Muscle of leg (tissue), 11 donors: ENCODE measurements around the gene MYO3B. TPM values are rescaled to one million over a fixed set of nuclear protein-coding genes. Genes with fewer than 3 reads are reported as not detected.
A peak's percentile ranks its signal among the peaks of the same experiment; 100 is the strongest.
"Not testable (repeated sequence)": the region's sequence is repeated elsewhere in the genome, so short reads cannot be mapped to it uniquely, and the experiment has no call there.

Source experiments
- DNase-seq: peaks from one replicate; pipeline ENCODE4 v3.0.0; 2013
- H3K27ac ChIP-seq: one replicate; pipeline ENCODE4 v1.5.1; 2013; ENCODE audit warnings: mild to moderate bottlenecking, low read length, control low read depth
- H3K27me3 ChIP-seq: one replicate; pipeline ENCODE4 v1.6.1; 2013; ENCODE audit warnings: low read length; ENCODE audit not compliant: control insufficient read depth, insufficient read depth
- H3K36me3 ChIP-seq: one replicate; pipeline ENCODE4 v1.6.1; 2013; ENCODE audit warnings: low read length; ENCODE audit not compliant: control insufficient read depth, insufficient read depth
- H3K4me1 ChIP-seq: one replicate; pipeline ENCODE4 v1.6.1; 2013; ENCODE audit warnings: low read length; ENCODE audit not compliant: control insufficient read depth, insufficient read depth
- H3K4me3 ChIP-seq: one replicate; pipeline ENCODE4 v1.5.1; 2013; ENCODE audit warnings: low read length, control low read depth
- H3K9me3 ChIP-seq: replicated peaks from 2 replicates; pipeline ENCODE4 v1.6.1; 2013; ENCODE audit warnings: low read depth, low read length; ENCODE audit not compliant: control insufficient read depth
- WGBS: methylation state at CpG from one replicate; pipeline ENCODE4 v1.1.5; 2013; ENCODE audit warnings: missing lambda C conversion rate; ENCODE audit not compliant: insufficient coverage; 5-methylcytosine and 5-hydroxymethylcytosine counted together
- polyA plus RNA-seq, 8 donors: library from polyadenylated mRNA; unstranded; fragments of 120-200 nt; gene quantifications; one replicate each; pipeline versions ENCODE4 v1.2.1 to v1.2.3, GENCODE V29; 2013; ENCODE audit warnings: inconsistent platforms in 1 of 8, low replicate concordance in 1 of 8; ENCODE audit not compliant: insufficient read length in 8 of 8, insufficient read depth in 1 of 8
- total RNA-seq: library from RNA; stranded (reverse); fragments of 120-200 nt; gene quantifications from one replicate; pipeline ENCODE4 v1.2.4, GENCODE V29; 2013

Gene MYO3B
- total and polyA plus RNA-seq, 9 donors = 0.12 to 0.79 (median 0.18) TPM

DNA sequence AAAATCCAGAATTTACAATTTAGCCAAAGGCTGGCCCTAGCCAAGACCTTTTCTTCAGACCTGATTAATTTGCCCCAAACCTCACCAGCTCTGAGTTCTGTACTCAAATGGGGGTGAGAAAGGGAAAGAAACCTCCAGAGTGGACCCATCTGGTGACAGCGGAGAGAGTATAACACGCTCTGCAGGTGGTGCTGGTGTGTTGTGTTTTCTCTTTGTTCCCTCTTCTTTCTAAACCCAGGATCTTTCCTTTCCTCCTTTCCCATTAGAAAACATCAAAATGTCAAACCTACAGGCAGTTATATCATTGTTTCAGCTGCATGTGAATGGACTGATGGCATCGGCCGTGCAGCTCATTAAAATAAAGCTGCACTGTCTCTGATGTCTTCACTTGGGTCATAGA lies 283.9 kb downstream of the MYO3B start:
- H3K9me3 ChIP-seq = no peaks in the 10 kb centered on the region
- DNase-seq = no peak

GRCh38 chr2:170462433-170463205 lies 284.7 kb downstream of the MYO3B start:
- DNase-seq = peak; percentile 32
- 8% methylated on average over 3 of the region's 8 CpGs for WGBS

More for the DNA sequence above, 283.9 kb downstream of the MYO3B start:
- Histone ChIP-seq H3K36me3 (no peaks in the 10 kb centered on the region), H3K27ac (no peak overlapping the region), H3K4me3 (no peak overlapping the region), H3K4me1 (no peaks in the 10 kb centered on the region), H3K27me3 (no peaks in the 10 kb centered on the region)
- no CpG with 5 or more reads among the region's 4 CpGs for WGBS

GRCh38 chr2:170463206-170463537 lies 285.2 kb downstream of the MYO3B start:
- no peak for DNase-seq
- Histone ChIP-seq H3K9me3 (no peaks in the 10 kb centered on the region), H3K27ac (no peak overlapping the region), H3K36me3 (no peaks in the 10 kb centered on the region), H3K27me3 (no peaks in the 10 kb centered on the region), H3K4me3 (no peak overlapping the region), H3K4me1 (no peaks in the 10 kb centered on the region)
- 82% methylated on average over 2 of the region's 4 CpGs for WGBS

More at GRCh38 chr2:170462433-170463205, 284.7 kb downstream of the MYO3B start:
- H3K9me3 ChIP-seq = no peaks in the 10 kb centered on the region
- H3K4me3 ChIP-seq = no peak overlapping the region
- H3K27ac ChIP-seq = no peak overlapping the region
- no peaks in the 10 kb centered on the region for H3K27me3 ChIP-seq
- no peaks in the 10 kb centered on the region for H3K36me3 ChIP-seq
- no peaks in the 10 kb centered on the region for H3K4me1 ChIP-seq

- WGBS = 85% methylated on average over 3 of the region's 5 CpGs
- Histone ChIP-seq H3K27me3 (no peaks in the 10 kb centered on the region), H3K27ac (no peak overlapping the region), H3K36me3 (no peaks in the 10 kb centered on the region), H3K4me3 (no peak overlapping the region), H3K9me3 (no peaks in the 10 kb centered on the region), H3K4me1 (no peaks in the 10 kb centered on the region)
- no peak for DNase-seq
Observed at GRCh38 chr2:170464268-170464667, 286.3 kb downstream of the MYO3B start.

DNA sequence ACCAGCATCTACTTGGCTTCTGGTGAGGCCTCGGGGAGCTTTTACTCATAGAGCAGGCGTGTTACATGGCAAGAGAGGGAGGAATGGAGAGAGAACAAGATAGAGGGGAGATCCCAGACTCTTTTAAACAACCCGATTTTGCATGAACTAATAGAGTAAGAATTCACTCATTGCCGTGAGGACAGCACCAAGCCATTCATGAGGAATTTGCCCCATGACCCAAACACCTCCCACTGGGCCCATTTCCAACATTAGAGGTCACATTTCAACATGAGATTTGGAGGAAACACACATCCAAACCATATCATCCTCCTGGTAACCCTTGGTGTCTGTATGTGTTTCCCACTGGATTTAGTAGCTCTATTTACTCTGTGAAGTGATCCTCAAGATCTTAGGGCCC lies 287.3 kb downstream of the MYO3B start:
- H3K27me3 ChIP-seq = no peaks in the 10 kb centered on the region
- no peak overlapping the region for H3K27ac ChIP-seq
- no peak for DNase-seq
- H3K4me3 ChIP-seq = no peak overlapping the region
- no CpG with 5 or more reads among the region's 4 CpGs for WGBS
- no peaks in the 10 kb centered on the region for H3K36me3 ChIP-seq
- H3K4me1 ChIP-seq = no peaks in the 10 kb centered on the region
- no peaks in the 10 kb centered on the region for H3K9me3 ChIP-seq

DNA sequence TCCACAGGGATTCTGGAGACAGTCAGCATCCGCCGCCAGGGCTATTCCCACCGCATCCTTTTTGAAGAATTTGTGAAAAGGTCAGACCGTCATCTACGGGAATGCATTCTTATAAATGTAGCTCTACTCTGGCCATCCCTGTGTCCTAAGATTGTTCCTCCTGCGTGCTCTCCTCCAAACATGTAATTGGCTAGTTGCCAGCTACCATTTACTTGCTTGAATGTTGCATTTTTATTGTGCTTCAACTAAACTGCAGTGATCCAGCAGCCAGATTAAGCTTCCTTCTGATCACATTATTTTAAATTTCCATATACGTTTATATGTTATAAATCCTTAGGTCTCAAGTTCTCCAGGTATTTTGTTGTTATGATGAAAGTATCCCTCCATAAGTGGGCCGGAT lies 288.7 kb downstream of the MYO3B start:
- DNase-seq = no peak
- Histone ChIP-seq H3K4me3 (no peak overlapping the region), H3K36me3 (no peaks in the 10 kb centered on the region), H3K27me3 (no peaks in the 10 kb centered on the region), H3K27ac (no peak overlapping the region), H3K4me1 (no peaks in the 10 kb centered on the region), H3K9me3 (no peaks in the 10 kb centered on the region)
- WGBS = 76% methylated on average over 6 of the region's 8 CpGs

GRCh38 chr2:170467568-170468422 lies 289.8 kb downstream of the MYO3B start:
- H3K9me3 ChIP-seq = no peaks in the 10 kb centered on the region
- H3K36me3 ChIP-seq = no peaks in the 10 kb centered on the region
- H3K4me3 ChIP-seq = no peak overlapping the region
- no CpG with 5 or more reads among the region's 1 CpG for WGBS
- peak; percentile 8 for DNase-seq
- no peaks in the 10 kb centered on the region for H3K4me1 ChIP-seq
- H3K27me3 ChIP-seq = no peaks in the 10 kb centered on the region
- no peak overlapping the region for H3K27ac ChIP-seq

DNA sequence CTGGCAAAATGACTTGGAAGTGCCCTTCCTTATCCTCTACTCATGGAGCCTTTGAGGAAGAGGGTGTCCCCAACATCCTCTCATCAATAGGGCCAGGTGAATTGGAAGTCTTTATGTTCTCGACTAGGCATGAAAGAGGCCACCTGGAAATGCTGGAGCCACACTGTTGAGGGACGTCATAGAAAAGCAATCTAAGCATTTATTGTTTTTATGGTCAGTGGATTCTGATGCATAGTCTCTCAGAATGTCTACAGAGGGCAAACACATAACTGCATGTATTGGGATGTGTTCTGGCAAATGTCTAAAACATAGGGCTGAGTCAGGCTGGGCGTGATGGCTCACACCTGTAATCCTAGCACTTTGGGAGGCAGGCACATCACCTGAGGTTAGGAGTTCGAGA lies 290.6 kb downstream of the MYO3B start:
- Histone ChIP-seq H3K27me3 (no peaks in the 10 kb centered on the region), H3K27ac (no peak overlapping the region), H3K9me3 (no peaks in the 10 kb centered on the region), H3K4me3 (no peak overlapping the region), H3K36me3 (no peaks in the 10 kb centered on the region), H3K4me1 (no peaks in the 10 kb centered on the region)
- 70% methylated on average over 2 of the region's 4 CpGs for WGBS
- DNase-seq = no peak

DNA sequence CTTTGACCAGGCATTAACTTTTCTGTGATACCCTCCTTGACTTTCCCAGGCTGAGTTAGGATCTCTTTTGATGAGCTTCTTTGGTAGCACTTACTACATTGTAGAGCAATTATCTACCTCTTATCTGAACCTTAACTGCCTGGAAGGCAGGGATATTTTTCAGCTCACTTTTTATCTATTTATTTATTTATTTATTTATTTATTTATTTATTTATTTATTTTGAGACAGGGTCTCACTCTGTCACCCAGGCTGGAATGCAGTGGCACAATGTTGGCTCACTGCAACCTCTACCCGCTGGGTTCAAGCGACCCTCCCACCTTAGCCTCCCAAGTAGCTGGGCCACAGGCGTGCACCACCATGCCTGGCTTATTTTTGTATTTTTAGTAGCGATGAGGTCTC lies 294.6 kb downstream of the MYO3B start:
- H3K27me3 ChIP-seq, H3K36me3 ChIP-seq, H3K4me3 ChIP-seq, H3K9me3 ChIP-seq, DNase-seq, H3K27ac ChIP-seq, H3K4me1 ChIP-seq: not testable (repeated sequence)
- 100% methylated on average over 2 of the region's 4 CpGs for WGBS

DNA sequence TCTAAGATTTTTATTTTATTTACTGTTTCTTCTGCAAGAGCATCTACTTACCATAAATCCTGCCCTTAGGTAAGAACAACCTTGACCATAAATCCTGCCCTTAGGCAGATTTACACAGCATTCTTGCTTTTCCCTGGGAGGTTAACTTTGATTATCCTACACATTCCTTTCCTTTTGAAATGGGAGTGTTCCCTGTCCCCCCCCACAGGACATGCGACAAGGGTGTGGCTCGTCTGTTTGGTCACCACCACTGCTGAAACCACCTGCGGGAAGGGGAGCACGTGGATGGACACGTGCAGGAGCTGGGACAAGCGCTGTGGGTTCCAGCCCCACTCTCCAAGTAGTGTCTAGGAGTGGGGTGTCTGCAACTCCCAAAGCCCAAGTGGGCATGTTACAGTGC lies 297.9 kb downstream of the MYO3B start:
- WGBS = 78% methylated on average over 6 of the region's 6 CpGs
- DNase-seq = no peak
- Histone ChIP-seq H3K4me1 (no peaks in the 10 kb centered on the region), H3K27ac (no peak overlapping the region), H3K36me3 (no peaks in the 10 kb centered on the region), H3K4me3 (no peak overlapping the region), H3K27me3 (no peaks in the 10 kb centered on the region), H3K9me3 (no peaks in the 10 kb centered on the region)
